Hippocampal formation (tissue), 2 donors: Measurements from ENCODE around the gene STK33.

Experiments used
- DNase-seq, 2 donors: peaks; one replicate each; lab custom pipeline; 2025; lab: John Stamatoyannopoulos, UW

Gene STK33

DNA sequence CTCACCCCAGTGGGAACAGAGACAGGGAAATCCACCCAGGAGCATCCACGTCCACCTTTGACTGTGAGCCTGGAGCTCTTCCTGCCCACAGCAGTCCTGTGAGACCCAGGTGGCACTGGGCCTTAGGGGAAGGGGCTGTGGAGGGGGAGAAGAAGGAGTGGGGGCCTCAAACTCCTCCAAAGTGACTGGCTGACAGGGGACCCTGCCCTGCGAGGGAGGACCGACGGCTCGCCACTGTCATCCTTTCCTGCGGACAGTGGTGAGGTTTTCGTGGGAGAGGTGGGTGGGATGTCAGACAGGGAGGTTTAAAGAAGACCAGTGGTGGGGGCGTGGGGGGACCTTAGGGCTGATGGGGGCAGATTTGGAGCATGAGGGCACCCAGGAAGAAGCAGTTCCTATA, 237.8 kb downstream of the STK33 start:
- no peak for DNase-seq

DNA sequence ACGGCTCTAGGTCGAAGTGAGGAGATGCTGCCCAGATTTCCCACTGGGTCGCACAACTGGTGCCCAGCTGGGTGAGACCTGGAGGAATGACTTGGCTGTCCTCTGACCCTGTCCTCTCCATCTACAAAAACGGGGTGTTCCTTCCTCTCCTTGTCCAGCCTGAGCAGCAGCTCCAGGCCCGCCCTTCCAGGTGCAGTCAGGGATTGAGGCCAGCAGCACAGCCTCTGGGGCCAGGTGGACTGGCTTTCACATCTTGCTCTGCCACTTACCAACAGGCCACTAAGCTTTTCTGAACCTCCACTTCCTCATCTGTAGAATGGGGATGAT, 238.6 kb downstream of the STK33 start:
- DNase-seq: no peak

DNA sequence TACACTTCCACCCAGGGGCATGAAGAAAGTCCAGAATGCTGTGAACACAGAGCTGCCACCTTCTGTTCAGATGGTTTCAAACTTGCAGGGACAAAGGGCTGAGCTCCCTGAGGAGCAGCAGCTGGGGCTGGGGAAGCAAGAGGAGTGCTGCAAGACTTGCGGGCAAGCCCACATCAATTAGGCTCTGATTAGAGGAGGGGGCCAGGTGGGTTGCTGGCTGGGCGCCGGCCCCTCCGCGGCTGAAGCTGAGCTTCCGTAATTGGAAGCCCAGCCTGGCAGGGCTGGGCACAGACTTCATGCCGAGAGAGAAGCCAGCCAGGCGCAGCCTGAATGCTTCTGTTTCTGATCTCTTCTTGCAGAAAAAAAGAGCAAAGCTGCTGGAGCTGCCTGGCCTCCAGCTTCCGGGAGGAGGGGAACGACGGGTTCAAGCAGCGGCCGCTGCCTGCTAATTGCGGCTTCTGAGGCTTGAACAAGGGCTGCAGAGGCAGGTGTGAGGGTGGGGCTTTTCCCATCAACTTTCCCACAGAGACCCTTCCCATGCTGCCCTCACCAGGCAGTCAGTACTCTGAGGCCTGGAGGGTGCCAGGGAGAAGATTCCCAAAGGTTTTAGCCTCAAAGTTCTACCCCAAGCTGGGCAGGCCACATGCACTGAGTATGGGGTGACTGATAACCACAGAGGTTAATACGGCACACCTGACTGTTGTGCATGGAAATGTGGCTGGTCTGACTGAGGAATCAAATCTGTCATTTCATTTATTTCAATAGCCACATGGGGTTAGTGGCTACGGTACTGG, 239.2 kb downstream of the STK33 start:
- DNase-seq: peak; percentile 15 to 24

GRCh38 chr11:8352876-8353505, 241.0 kb downstream of the STK33 start:
- no peak for DNase-seq

DNA sequence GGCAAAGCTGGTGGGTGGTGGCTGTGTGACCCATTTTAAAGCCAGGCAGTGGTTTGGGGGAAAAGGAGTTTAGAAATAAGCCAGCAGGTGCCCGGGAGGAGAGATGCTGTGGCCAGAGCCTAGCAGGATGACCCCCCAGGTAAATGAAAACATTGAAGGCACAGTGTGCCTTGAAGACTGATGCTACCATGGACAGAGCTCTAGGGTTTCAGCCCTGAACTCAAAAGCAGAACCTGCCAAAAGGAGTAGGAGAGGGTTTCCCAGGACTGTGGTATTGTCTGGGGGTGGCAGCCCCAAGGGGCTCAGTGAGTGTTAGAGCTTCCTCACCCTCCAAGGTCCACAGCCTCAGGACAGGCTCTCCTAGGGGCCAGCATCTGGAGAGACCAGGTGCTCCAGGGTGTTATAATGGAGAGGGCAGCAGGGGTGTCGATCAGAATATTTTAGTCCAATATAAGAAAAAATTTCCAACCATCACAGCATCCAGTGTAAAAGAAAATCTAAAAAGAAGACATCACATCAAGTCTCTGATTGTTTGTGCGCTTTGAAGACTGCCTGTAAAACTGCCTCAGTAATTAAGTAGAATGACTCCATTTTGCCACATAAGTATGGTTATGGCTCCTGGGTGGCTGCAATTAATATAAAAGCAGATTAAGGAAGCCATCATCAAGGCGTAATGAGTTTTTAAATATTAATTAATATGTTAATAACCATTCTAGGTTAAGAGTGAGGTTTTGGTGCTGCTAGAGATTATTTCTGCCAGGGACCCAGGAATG, 241.7 kb downstream of the STK33 start:
- DNase-seq: no peak

GRCh38 chr11:8351223-8351622, 242.8 kb downstream of the STK33 start:
- no peak for DNase-seq

DNA sequence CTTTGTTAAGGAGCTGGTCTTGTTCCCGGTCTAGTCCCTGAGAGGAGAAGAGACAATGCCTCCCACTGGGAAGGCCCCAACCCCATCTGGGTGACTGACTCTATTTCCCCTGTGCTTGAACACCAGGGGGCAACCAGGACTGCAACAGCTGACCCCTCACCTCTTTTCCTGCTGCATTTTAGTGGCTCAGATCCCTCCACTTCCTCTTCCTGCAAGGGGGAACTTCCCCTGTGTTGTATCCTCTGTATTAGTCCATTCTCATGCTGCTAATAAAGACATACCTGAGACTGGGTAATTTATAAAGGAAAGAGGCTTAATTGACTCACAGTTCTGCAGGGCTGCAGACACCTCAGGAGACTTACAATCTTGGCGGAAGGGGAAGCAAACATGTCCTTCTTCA, 246.1 kb downstream of the STK33 start:
- no peak for DNase-seq

GRCh38 chr11:8346157-8346755, 247.8 kb downstream of the STK33 start:
- no peak for DNase-seq

DNA sequence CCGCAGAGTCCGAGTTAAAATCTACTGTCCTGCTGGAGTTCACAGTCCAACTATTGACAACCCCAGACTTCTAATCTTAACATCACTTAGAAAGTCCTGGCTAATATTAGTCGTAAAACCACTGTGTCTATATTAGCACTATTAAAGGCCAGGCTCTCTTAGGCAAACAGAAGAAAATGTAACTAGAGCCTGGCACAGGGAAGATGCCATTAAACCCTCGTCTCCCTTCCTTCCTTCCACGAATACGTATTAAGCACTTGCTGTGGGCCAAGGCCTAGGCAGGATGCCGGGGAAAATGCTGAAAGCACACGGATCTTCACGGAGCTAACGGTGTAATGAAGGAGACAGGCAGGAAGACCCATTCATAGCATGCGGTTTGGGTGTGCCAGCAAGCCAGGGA, 248.8 kb downstream of the STK33 start:
- no peak for DNase-seq

DNA sequence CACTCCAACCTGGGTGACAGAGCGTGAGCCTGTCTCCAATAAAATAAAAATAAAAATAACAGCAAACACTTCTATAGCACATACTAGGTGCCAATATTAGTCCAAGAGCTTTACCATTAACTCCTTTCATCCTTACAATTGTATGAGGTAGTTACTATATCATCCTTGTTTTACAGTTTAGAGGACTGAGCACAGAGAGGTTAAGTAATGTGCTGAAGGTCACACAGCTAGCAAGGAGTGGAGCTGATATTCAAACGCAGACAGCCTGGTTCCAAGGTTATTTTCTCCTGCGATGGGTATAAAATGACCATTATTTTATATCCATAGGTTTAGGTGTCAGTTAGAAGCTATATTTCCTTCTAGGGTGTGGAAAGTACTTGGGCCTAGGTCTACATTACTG, 249.7 kb downstream of the STK33 start:
- DNase-seq: no peak

DNA sequence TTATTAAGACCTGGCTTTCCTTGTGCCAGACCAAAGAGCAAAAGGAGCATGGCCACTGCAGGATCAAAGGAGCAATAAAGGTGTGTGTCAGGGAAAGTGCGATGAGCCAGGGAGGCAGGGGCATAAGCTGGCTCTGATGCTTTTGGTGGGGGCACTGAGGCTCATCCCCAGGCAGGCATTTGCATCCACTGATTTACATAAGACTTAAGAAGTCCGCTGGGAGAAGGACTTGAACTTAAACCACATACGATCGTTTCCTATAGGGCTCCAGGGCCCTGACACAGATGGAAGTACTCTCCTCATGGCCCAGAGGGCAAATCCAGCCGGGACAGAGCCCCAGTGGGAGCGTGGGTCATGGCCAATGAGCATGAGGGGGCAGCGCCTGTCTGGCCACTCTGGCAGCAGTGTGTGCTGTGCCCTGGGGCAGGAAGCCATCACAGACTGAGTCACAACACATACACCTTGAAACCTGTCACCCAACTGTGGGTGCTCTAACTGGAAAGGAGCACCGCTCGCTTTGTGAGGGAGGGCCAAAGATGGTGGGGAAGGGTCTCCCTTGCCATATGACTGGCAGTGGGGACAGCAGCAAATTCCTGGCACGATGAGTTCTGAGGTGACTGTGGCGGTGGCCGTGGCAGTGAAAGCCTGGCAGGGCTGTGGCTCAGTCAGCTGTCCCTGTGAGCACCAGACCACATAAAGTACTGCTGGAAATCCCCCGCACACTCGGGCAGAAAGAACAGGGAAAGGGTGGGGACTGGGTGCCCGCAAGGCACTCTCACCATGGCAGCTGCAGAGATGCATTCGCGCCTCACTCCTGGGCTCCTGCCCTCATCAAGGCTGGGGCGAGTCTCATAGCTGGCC, 251.0 kb downstream of the STK33 start:
- DNase-seq: no peak

DNA sequence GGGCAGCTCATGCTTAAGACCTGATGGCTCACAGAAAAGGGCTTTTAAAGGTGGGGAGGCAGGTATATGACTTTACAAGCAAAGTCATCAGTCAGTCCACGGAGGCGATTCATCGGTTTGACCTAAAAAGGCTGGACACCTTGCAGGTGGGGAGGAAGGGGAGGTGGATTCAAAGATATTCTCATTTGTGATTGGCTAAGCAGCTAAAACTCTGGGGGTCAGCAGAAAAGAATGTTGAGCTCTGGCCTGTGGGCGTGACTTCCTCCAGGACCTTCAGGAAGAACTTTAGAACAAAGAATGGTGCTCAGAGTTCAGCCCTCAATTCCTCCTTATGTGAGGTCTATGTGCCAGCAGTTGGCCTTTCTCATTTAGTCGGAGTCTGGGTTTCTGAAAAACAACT, 252.0 kb downstream of the STK33 start:
- no peak for DNase-seq
